HG02798 (cell line): ENCODE results near the gene MCUR1.
A peak's percentile ranks its signal among the peaks of the same experiment; 100 is the strongest.
"Not testable (repeated sequence)": the region's sequence is repeated elsewhere in the genome, so short reads cannot be mapped to it uniquely, and the experiment has no call there.

Experiments used
- ATAC-seq: cut with Tn5 transposase; IDR thresholded peaks from one replicate; pipeline ENCODE4 v1.9.1; 2021; ENCODE audit warnings: mild to moderate bottlenecking; ENCODE audit not compliant: unreplicated experiment, poor library complexity

The MCUR1 gene

DNA sequence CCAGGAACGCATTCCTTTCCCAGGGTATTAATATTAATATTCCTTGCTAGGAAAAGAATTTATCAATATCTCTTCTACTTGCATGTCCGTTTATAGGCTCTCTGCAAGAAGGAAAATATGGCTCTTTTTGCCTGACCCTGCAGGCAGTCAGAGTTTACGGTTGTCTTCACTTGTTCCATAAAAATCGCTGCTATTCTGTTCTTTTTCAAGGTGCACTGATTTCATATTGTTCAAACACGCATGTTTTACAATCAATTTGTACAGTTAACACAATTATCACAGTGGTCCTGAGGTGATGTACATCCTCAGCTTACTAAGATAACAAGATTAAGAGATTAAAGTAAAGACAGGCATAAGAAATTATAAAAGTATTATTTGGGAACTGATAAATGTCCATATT lies 15.1 kb upstream of the MCUR1 start:
- ATAC-seq: not testable (repeated sequence)

- ATAC-seq: not testable (repeated sequence)
Measured at GRCh38 chr6:13828656-13829301, 14.4 kb upstream of the MCUR1 start.

- no peak for ATAC-seq
Measured at GRCh38 chr6:13827032-13827431, 12.7 kb upstream of the MCUR1 start.

DNA sequence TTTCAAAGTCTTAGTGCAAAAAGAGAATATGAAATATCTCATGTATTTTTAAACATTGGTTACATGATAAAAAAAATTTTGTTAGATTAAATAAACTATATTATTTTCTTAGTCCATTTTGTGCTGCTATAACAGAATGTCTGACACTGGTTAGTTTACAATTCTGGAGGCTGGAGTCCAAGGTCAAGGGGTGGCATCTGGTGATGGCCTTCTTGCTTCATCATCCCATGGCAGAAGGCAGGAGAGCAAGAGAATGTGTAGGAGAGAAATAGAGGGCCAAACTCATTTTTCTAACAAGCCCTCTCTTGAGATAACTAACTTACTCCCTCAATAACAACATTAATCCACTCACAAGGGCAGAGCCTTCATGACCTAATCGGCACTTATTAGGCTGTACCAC lies 11.5 kb upstream of the MCUR1 start:
- ATAC-seq: no peak

DNA sequence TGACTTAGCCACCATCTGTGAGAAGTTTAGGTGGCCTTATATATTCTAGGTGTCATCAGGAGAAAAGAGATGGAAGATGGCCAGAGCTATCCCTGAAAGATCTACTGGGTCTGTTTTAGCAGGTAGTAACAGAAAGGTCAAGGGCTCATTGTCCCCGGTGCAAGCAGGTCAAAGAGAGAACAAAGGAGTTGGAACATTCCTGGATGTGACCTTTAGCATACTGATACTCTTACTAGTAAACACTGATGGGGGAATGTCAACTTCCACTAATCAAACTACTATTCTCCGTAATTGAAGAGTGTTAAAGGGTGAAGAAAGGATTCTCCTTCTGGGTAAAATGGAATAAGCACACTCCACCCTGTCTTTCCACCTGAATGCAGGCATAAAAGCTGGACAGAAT lies 4.0 kb upstream of the MCUR1 start:
- ATAC-seq: no peak

DNA sequence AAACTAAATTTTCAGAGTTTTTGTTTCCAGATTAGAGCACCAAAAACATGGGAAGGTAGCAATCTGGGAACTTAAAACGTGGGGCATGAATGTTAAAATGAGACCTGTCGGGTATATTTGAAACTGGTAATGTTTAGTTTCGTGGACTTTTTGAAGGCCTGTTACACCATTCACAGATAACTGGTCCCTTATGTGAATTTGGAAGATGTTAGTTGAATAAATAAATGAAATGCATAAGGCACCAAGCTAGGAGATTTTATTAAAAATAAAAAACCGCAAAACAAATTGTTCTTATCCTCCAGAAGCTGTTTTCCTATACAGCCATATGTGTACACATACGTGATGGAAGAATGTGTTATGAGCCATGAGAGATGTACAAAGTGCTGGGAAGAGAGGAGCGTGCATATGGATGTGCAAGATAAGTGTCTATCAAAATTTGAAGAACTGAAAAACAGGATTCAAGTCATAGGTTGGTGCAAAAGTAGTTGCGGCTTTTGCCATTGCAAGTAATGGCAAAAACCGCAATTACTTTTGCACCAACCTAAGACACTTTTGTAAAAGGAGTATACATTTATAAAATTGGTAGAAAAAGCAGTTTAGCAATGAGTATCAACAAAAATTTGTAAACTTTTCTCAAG lies 700 bp upstream of the MCUR1 start:
- ATAC-seq: no peak

- ATAC-seq: peak; percentile 44
Measured at GRCh38 chr6:13813621-13814175, 659 bp downstream of the MCUR1 start.

DNA sequence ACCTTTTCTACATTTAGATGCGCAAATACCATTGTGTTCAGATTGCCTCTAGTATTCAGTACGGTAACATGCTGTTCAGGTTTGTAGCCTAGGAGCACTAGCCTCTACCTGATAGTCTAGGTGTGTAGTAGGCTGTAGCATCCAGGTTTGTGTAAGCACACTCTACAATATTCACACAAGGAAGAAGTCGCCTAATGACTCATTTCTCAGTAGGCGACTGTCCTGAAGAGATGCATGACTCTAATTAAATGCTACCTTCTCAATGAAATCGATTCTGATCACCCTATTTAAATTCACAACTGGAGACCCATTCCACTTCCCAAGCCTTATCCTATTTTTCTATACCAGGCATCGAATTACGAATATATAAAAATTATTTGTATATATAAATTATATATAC lies 1.3 kb downstream of the MCUR1 start:
- ATAC-seq: no peak

- ATAC-seq: no peak
Measured at GRCh38 chr6:13812359-13812642, 2.1 kb downstream of the MCUR1 start.

DNA sequence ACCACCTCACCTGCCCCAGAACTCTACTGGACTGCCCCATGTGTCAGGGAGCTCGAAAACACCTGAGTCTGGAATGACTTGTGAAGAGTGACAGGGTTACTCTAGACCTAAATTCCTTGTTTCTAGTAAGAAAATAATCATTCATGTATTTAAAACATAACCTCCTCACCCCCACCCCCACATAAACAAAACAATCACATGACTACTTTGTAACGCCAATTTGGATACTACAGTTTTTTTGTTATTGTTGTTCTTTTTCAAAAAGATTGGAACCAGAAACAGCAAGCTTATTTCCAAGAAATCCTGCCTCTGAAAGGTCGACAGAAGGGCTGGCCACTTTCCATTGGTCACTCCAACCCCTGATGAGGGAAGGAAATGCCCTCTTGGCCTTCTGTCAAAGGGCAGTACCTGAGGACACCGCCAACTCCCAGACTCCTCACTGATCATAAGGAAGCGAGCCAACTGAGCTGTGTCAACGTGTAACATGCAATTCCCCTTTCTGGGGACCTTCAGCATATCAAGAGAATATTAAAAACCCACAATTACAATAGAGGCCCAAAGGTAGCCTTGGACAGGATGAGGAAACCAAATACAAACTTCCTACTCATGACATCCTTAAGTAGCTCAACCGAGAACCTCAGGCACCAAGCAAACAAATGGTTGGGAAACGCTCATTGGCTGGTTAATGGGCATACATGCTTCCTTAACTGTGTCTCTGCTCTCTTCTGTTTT lies 2.6 kb downstream of the MCUR1 start:
- ATAC-seq: no peak

DNA sequence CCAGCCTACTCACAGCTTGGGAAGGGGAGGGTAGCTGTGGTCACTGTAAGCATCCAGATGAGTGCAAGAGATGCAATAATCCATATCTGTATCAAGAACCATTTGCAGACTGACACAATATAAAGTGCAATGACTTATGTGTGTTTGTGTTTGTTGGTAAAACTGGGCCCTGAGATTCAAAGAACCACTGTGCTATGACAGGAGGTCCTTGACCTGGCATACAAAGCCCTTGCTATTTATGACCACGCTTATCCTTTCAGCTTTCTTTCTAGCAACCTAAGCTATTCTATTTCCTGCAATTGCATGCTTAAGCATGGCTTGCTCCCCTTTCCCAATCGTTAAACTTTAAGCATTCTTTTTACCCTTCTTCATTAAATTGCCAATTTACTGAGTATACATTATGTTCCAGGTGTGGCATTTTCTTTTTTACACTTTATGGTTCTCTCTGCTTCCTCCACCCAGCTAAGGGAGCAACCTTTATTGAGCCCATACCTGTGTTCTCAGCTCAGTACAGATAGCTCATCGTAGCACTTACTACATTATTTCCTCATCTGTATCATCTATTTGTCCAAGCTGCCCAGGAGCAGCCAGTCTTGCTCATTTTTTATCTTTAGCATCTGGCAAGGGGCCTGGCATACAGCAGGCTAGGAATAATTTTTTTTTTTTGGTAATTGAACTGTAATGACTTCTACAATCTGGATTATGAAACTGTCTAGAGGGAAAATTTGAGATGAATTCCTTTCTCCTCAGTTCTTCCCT lies 3.5 kb downstream of the MCUR1 start:
- ATAC-seq: no peak

DNA sequence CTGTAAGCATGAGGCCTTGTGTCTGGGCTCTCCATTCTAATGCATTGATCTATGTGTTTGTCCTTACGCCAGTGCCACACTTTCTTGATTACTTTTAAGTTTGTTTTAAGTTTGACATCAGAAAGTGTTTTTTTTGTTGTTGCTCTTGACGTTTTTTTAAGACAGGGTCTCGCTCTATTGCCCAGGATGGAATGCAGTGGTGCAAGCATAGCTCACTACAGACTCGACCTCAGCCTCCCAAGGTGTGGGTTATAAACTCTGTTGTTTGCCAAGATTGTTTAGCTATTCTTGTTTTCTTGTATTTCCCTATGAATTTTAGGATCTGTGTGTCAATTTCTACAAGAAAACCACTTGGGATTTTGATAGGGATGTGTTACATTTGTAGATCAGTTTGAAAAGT lies 5.6 kb downstream of the MCUR1 start:
- ATAC-seq: no peak

GRCh38 chr6:13807696-13808095 lies 6.7 kb downstream of the MCUR1 start:
- ATAC-seq: no peak

GRCh38 chr6:13803581-13803980 lies 10.8 kb downstream of the MCUR1 start:
- ATAC-seq: no peak

DNA sequence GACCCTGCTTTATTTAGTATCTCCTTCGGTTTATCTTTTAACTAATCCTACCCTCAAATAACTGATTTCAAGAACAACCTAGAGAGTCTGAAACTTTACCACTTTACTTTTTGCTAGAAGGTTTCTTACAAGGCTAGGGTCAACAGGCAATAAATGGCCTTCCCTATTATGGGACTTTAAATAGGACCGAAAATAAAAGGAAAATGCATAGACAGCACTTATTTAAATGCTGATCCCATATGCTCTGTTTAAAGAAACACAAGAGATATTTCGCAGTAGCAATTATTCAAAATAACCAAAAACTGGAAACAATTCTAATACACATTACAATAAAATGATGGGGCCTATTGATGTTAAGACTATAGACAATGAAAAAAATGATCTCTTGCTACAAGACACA lies 13.7 kb downstream of the MCUR1 start:
- no peak for ATAC-seq

DNA sequence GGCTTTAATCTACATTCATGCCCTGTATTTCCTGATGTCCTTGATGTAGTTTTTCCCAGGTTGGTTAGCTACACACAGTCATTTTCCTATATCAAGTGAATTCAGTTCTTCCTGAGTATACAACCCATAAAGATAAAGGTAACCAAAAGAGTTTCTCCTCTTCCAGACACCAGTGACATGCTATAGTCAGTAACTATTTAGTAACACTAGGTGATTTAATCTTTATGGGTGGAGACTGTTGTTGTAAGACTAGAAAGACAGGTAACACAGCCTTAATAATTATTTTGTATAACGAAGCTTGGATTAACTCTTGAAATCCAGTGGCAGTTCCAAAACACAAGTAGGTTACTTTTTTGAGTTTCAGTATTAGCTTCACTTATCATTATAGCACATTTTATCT lies 17.6 kb downstream of the MCUR1 start:
- no peak for ATAC-seq

GRCh38 chr6:13795041-13795750 lies 19.2 kb downstream of the MCUR1 start:
- ATAC-seq: peak; percentile 96

DNA sequence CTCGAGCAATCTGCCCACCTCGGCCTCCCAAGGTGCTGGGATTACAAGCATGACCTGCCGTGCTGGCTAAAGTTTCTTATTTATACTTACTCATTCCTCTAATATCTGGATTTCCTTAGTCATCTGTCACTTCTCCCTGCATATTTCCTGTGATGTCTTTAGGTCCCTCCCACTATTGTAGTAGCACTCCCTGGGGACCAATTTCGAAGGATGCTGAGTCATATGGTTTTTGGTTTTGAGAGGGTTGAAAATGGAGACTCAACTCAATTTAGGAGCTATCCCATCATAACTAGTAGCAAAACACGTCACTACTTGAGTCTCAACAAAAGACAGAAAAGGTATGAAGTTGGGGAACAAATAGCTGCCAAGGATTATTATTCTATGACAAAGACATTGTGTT lies 20.2 kb downstream of the MCUR1 start:
- peak; percentile 44 for ATAC-seq

DNA sequence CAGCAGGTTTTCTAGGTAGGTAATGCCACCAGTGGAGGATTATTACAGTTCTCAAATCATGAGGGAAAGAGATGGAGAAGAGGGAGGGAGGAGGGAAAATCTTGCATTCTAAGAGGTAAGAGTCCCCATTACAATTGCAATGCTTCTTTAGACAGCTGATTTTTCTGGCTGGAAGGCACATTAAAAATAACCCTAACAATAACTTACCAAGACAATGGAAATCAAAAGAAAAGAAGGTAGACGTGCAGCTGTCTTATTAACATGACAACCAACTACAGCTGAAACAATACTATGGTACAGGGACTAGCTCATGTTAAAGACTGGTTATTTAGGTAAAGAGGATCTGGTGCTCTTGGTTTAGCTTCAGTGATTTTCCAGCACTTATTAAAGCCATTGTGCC lies 24.6 kb downstream of the MCUR1 start:
- no peak for ATAC-seq

DNA sequence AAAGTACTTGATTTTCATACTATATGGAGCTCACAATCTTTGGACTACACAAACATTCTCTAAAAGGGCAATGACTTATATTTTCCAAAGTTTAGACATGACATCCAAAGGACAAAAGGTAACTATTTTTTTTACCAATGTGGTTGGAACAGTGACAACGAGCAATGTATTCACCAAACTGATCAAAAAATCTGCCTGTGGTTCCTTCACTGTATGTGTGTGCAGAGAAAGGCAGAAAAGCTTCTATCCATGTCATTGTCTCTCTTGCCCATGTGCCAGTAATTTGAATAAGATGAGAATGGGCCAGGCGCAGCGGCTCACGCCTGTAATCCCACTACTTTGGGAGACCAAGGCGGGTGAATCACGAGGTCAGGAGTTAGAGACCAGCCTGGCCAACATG lies 25.5 kb downstream of the MCUR1 start:
- ATAC-seq: no peak
